ENCODE results near the gene COG8. TPM values are rescaled to one million over a fixed set of nuclear protein-coding genes. Genes with fewer than 3 reads are reported as not detected.

Gene COG8
- total RNA-seq, 1 donor from 2014 or later, result 46.2 TPM

- H3K4me1 ChIP-seq, result peaks cover 39% of the 10 kb centered on the region
- intact Hi-C loops (cut with DNase I), result no loop called here
- TF ChIP-seq POLR2A (IDR thresholded peaks at IDR 0.05) (no peak), CTCF (IDR thresholded peaks at IDR 0.05) (no peak), POLR2AphosphoS5 (IDR thresholded peaks at IDR 0.05; ENCODE audit: insufficient read depth in 1 of 2, low read depth in 1 of 2) (no peak)
Observed at GRCh38 chr16:69338557-69339288, 641 bp downstream of the COG8 start.

GRCh38 chr16:69334696-69335095 is 4.7 kb downstream of the COG8 start:
- Histone ChIP-seq H3K4me1 (peaks cover 39% of the 10 kb centered on the region), H3K36me3 (peaks cover 0 to 34% of the 10 kb centered on the region in 2 donors), H3K9me3 (no peaks in the 10 kb centered on the region), H3K4me3 (no peak overlapping the region), H3K27me3 (no peaks in the 10 kb centered on the region), H3K27ac (no peak overlapping the region)
- no peak for DNase-seq (ENCODE audit: extremely low spot score in 2 of 2)
- intact Hi-C loops (cut with DNase I), result no loop called here
- TF ChIP-seq POLR2A (IDR thresholded peaks at IDR 0.05) (no peak), CTCF (IDR thresholded peaks at IDR 0.05) (no peak), POLR2AphosphoS5 (IDR thresholded peaks at IDR 0.05; ENCODE audit: insufficient read depth in 1 of 2, low read depth in 1 of 2) (no peak)

More at GRCh38 chr16:69338557-69339288, 641 bp downstream of the COG8 start:
- Histone ChIP-seq H3K9me3 (no peaks in the 10 kb centered on the region), H3K4me3 (peak overlapping the region; percentile 82 to 93), H3K36me3 (peaks cover 0 to 50% of the 10 kb centered on the region in 2 donors), H3K27ac (peak overlapping the region; percentile 87), H3K27me3 (no peaks in the 10 kb centered on the region)
- DNase-seq (ENCODE audit: extremely low spot score in 2 of 2), result no peak

GRCh38 chr16:69330286-69331109 is 8.9 kb downstream of the COG8 start, which contains the start of gene PDF:
TSS of gene PDF (minus strand) at chr16:69330588. CDS start at chr16:69330570, 18 bp downstream.
- H3K4me1 ChIP-seq, result peaks cover 56% of the 10 kb centered on the region
- intact Hi-C loops (cut with DNase I), result no loop called here
- H3K9me3 ChIP-seq, result no peaks in the 10 kb centered on the region
- peak; percentile 83 to 90 for TF ChIP-seq POLR2AphosphoS5 (IDR thresholded peaks at IDR 0.05; ENCODE audit: insufficient read depth in 1 of 2, low read depth in 1 of 2)
- no peak for TF ChIP-seq CTCF (IDR thresholded peaks at IDR 0.05)
- peak in 1 of 2 donors; percentile 33 for TF ChIP-seq POLR2A (IDR thresholded peaks at IDR 0.05)
- peak within 1 kb of the TSS; percentile 85 for H3K27ac ChIP-seq
- no peaks in the 10 kb centered on the region for H3K27me3 ChIP-seq
- peak within 1 kb of the TSS; percentile 87 to 94 for H3K4me3 ChIP-seq
- no peak for DNase-seq (ENCODE audit: extremely low spot score in 2 of 2)
- H3K36me3 ChIP-seq, result peaks cover 0 to 31% of the 10 kb centered on the region in 2 donors

- peak overlapping the region; percentile 85 for H3K27ac ChIP-seq
- H3K27me3 ChIP-seq, result no peaks in the 10 kb centered on the region
- peak overlapping the region; percentile 87 to 94 for H3K4me3 ChIP-seq
- H3K4me1 ChIP-seq, result peaks cover 63% of the 10 kb centered on the region
- intact Hi-C loops (cut with DNase I), result no loop called here
- no peaks in the 10 kb centered on the region for H3K9me3 ChIP-seq
- H3K36me3 ChIP-seq, result peaks cover 0 to 28% of the 10 kb centered on the region in 2 donors
- no peak for TF ChIP-seq CTCF (IDR thresholded peaks at IDR 0.05)
- peak in 1 of 2 donors; percentile 25 for TF ChIP-seq POLR2AphosphoS5 (IDR thresholded peaks at IDR 0.05; ENCODE audit: insufficient read depth in 1 of 2, low read depth in 1 of 2)
- no peak for DNase-seq (ENCODE audit: extremely low spot score in 2 of 2)
Observed at GRCh38 chr16:69329369-69330285, 9.7 kb downstream of the COG8 start.

All from vagina (tissue), 2 donors.